ENCODE results near the gene CPA5.

The CPA5 gene

DNA sequence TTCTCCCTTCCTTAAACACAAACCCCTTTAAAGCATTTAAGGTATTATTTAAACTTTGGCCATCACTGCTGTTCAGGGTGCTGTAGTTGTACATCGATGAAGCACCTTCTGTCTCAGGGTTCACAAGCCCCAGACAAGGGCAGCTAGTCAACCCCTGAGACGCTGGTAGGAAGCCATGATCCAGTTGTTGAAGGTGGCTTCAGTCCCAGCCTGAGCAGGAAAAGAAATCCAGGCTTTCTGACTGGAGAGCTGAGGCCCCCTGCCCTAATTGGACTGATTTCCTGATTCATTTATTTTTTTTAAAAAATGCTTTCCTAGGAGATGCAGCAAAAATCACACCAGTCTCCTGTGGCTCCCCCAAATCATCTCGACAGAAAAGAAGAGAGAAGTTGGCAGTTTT is 51.5 kb downstream of the CPA5 start:
- no peak overlapping the region for H3K4me3 ChIP-seq (ENCODE audit: low read depth, low read length)
- TF ChIP-seq, protein P1, sequence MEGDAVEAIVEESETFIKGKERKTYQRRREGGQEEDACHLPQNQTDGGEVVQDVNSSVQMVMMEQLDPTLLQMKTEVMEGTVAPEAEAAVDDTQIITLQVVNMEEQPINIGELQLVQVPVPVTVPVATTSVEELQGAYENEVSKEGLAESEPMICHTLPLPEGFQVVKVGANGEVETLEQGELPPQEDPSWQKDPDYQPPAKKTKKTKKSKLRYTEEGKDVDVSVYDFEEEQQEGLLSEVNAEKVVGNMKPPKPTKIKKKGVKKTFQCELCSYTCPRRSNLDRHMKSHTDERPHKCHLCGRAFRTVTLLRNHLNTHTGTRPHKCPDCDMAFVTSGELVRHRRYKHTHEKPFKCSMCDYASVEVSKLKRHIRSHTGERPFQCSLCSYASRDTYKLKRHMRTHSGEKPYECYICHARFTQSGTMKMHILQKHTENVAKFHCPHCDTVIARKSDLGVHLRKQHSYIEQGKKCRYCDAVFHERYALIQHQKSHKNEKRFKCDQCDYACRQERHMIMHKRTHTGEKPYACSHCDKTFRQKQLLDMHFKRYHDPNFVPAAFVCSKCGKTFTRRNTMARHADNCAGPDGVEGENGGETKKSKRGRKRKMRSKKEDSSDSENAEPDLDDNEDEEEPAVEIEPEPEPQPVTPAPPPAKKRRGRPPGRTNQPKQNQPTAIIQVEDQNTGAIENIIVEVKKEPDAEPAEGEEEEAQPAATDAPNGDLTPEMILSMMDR (IDR thresholded peaks at IDR 0.05; ENCODE audit: control insufficient read depth, extremely low read depth, insufficient read depth), result no peak
- DNase-seq (ENCODE audit: low read depth), result no peak

DNA sequence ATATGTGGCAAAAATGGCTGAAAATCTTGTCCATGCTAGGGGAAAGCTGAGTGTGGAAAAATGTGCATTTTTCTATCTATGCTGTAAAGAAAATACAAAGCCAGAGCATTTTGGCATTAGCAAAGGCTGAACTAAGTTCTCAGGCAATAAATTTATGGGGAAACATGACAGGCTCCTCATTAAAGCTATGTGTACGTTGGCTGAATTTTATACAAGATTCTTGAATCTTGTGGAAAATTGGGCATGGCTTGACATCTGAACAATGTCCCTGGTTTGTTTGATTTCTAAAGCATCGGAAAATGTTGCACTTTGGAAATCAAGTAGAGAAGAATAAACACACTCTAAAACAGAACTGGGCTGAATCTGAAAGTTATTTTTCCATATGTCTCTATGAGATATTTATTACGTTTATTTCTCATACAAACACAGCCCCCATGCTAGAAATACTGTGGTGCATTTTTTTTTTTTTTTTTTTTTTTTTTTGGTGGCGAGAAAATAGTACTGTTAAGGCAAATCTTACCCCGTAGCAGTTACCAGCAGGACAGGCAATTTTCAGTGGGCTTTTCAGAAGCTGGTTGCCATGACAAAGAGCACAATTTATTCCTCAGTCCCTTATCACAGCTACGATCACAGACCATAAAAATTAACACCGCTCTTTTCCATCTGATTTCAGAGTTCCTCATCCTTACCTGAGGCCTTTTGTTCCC is 52.6 kb downstream of the CPA5 start:
- TF ChIP-seq, protein P1 (IDR thresholded peaks at IDR 0.05; ENCODE audit: control insufficient read depth, extremely low read depth, insufficient read depth), result no peak

DNA sequence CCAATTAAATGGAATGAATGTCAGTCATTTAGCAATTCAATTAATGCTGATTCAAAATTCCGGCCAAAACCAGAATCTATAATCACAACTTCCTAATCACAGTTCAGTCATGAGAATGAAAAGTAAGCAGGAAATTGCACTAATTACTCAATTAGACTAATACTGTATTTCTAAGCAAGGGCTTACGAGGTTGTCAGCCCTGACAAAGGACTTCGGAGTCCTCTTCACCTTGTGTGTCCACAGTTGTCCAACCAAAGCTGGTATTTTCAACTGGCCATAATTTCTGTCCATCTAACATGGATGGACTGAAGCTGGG is 53.1 kb downstream of the CPA5 start:
- no peak for DNase-seq (ENCODE audit: low read depth)
- TF ChIP-seq, protein P1 (IDR thresholded peaks at IDR 0.05; ENCODE audit: control insufficient read depth, extremely low read depth, insufficient read depth), result no peak
- no peak overlapping the region for H3K4me3 ChIP-seq (ENCODE audit: low read depth, low read length)

More for the DNA sequence above, 52.6 kb downstream of the CPA5 start:
- H3K4me3 ChIP-seq (ENCODE audit: low read depth, low read length), result no peak overlapping the region
- peak; percentile 65 for DNase-seq (ENCODE audit: low read depth)

DNA sequence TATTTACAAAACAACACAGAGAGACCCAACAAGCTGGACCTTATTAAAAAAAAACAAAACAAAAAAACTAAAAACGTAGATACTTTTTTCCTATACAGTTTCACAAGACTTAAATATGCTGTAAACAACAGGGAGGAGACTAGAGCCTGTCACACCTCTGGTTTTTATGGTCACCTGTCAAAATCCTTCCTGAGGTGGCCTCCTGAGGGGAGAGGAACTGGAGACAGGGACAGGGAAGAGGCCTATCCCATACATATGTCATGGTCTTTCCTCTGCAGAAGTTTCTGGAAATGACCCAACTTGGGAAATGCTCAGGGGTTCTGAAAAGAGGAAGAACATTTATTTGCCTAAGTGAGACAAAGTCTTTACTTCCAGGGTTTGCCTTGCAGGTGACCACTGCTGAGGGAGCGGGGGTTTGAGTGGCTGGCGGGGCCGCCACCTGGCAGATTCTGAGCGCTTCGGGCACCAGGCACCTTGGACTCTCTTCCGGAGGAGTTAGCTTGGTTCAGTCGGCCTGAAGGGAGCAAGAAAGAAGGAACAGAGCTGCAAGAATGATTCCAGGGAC is 54.0 kb downstream of the CPA5 start:
- no peak for DNase-seq (ENCODE audit: low read depth)
- H3K4me3 ChIP-seq (ENCODE audit: low read depth, low read length), result no peak overlapping the region
- TF ChIP-seq, protein P1 (IDR thresholded peaks at IDR 0.05; ENCODE audit: control insufficient read depth, extremely low read depth, insufficient read depth), result no peak

DNA sequence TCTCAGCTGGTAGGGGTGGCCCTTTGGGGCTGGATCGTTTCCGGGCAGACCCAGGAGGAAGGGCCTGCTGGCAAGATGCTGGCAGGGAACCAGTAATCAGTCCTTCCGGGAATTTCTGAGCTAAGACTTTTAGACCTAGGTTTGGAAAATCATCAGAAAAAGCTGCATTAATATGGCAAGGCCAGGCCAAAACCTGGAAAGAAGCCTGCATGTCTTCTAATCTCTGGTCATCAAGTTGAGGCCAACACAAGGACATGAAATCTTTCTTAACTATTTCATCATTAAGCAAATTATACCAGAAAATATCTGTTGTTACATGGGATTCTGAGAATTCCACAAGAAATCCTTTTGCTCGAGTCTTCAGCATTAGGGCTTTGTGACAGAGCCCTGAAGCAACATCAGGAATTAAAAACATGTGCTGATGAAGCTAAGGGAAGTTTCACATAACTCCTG is 55.5 kb downstream of the CPA5 start:
- TF ChIP-seq, protein P1 (IDR thresholded peaks at IDR 0.05; ENCODE audit: control insufficient read depth, extremely low read depth, insufficient read depth), result no peak
- DNase-seq (ENCODE audit: low read depth), result no peak
- no peak overlapping the region for H3K4me3 ChIP-seq (ENCODE audit: low read depth, low read length)

DNA sequence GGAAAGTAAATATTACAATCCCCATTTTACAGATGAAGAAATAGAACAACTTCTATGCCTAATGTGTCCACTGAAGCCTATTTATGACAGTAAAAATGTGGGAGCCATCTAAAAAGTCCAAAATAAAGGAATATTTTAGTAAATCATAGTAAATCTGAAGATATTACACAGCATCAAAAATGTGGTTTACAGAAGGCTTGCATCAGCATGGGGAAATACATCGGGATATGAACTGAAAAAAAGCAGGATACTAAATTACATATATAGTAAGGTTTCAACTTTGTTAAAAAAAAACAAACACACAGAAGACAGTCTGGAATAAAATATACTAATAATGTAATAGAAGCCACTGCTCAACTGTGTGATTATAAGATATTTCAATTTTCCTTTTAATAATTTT is 56.5 kb downstream of the CPA5 start:
- TF ChIP-seq, protein P1 (IDR thresholded peaks at IDR 0.05; ENCODE audit: control insufficient read depth, extremely low read depth, insufficient read depth), result no peak
- no peak for DNase-seq (ENCODE audit: low read depth)
- no peak overlapping the region for H3K4me3 ChIP-seq (ENCODE audit: low read depth, low read length)

DNA sequence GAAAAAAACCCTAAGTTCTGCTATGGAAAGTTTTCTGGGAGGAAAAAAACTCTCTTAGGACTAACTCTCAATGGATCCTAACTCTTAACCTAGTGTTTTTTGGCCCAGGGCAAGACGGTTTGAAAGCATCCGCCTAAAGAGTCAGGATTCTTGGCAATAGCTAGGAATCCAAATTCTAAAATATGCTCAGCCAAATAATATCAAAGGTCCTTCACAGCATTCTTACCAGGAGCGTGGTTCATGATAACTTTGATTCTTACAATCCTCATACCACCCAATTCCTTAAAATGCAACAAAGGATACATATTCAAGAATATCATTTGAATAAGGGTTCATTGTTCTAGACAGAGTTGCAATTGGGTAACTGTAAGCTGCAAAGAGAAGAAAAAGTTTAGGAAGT is 57.0 kb downstream of the CPA5 start:
- DNase-seq (ENCODE audit: low read depth), result no peak
- TF ChIP-seq, protein P1 (IDR thresholded peaks at IDR 0.05; ENCODE audit: control insufficient read depth, extremely low read depth, insufficient read depth), result no peak
- no peak overlapping the region for H3K4me3 ChIP-seq (ENCODE audit: low read depth, low read length)
